Osteoblast (primary cell): Measurements from ENCODE around the gene CEP112. TPM values are rescaled to one million over a fixed set of nuclear protein-coding genes. Genes with fewer than 3 reads are reported as not detected.
A peak's percentile ranks its signal among the peaks of the same experiment; 100 is the strongest.
"Not testable (repeated sequence)": the region's sequence is repeated elsewhere in the genome, so short reads cannot be mapped to it uniquely, and the experiment has no call there.

Experiments used
- DNase-seq: peaks from one replicate; pipeline ENCODE4 v3.0.0; 2011; ENCODE audit warnings: low spot score, mixed read lengths; ENCODE audit not compliant: insufficient read length; ENCODE audit errors: missing footprints
- H2AFZ ChIP-seq: 2 replicates; pipeline ENCODE4 v1.6.0; 2011; ENCODE audit warnings: mild to moderate bottlenecking, low read length
- H3K27ac ChIP-seq: 2 replicates; pipeline ENCODE4 v1.5.1; 2011; ENCODE audit warnings: mild to moderate bottlenecking, low read depth, low read length, moderate library complexity
- H3K27me3 ChIP-seq: 2 replicates; pipeline ENCODE4 v1.6.0; 2012; ENCODE audit warnings: mild to moderate bottlenecking, control low read depth, inconsistent platforms, low read length, moderate library complexity; ENCODE audit not compliant: insufficient read depth
- H3K36me3 ChIP-seq: 2 replicates; pipeline ENCODE4 v1.5.1; 2011; ENCODE audit warnings: mild to moderate bottlenecking, low read length, control low read depth, moderate library complexity; ENCODE audit not compliant: insufficient read depth
- H3K4me1 ChIP-seq: 2 replicates; pipeline ENCODE4 v1.5.1; 2011; ENCODE audit warnings: mild to moderate bottlenecking, low read length, control low read depth, moderate library complexity; ENCODE audit not compliant: insufficient read depth
- H3K4me2 ChIP-seq: 2 replicates; pipeline ENCODE4 v1.6.0; 2011; ENCODE audit warnings: mild to moderate bottlenecking, low read length; ENCODE audit not compliant: insufficient read depth
- H3K4me3 ChIP-seq: fragments of 200-600 bp; sonication (generic); 3 replicates; pipeline ENCODE4 v1.5.1; 2012; ENCODE audit warnings: mild to moderate bottlenecking, low read length, inconsistent platforms; ENCODE audit not compliant: insufficient read depth
- H3K79me2 ChIP-seq: 2 replicates; pipeline ENCODE4 v1.6.0; 2012; ENCODE audit warnings: mild to moderate bottlenecking, low read length, control low read depth, inconsistent platforms; ENCODE audit not compliant: insufficient read depth
- H3K9me3 ChIP-seq: 2 replicates; pipeline ENCODE4 v1.5.1; 2011; ENCODE audit warnings: low read depth, low read length, control low read depth
- H4K20me1 ChIP-seq: 2 replicates; pipeline ENCODE4 v1.6.0; 2012; ENCODE audit warnings: mild to moderate bottlenecking, low read length, control low read depth; ENCODE audit not compliant: insufficient read depth
- CTCF ChIP-seq: IDR thresholded peaks from 2 replicates; pipeline ENCODE4 v1.5.1; 2011; ENCODE audit warnings: mild to moderate bottlenecking, low read depth, low read length, moderate library complexity; ENCODE audit errors: extremely low read depth
- total RNA-seq: library from RNA; depleted of rRNA; stranded (reverse); fragments of >200 nt; gene quantifications from 2 replicates; pipeline ENCODE4 v1.2.3, GENCODE V29; 2012

The CEP112 gene
- total RNA-seq, 1 donor: 8.3 TPM

GRCh38 chr17:65787503-65787902 is 404.4 kb downstream of the CEP112 start:
- DNase-seq: no peak
- H4K20me1 ChIP-seq: no peaks in the 10 kb centered on the region

GRCh38 chr17:65786479-65786878 is 405.5 kb downstream of the CEP112 start:
- H3K9me3 ChIP-seq: no peaks in the 10 kb centered on the region
- no peak overlapping the region for H3K4me3 ChIP-seq
- no peaks in the 10 kb centered on the region for H3K79me2 ChIP-seq
- no peaks in the 10 kb centered on the region for H3K27me3 ChIP-seq
- peaks cover 14% of the 10 kb centered on the region for H3K4me1 ChIP-seq
- H3K36me3 ChIP-seq: no peaks in the 10 kb centered on the region
- TF ChIP-seq CTCF: no peak
- no peaks in the 10 kb centered on the region for H4K20me1 ChIP-seq
- H3K4me2 ChIP-seq: no peak overlapping the region
- no peak overlapping the region for H2AFZ ChIP-seq
- DNase-seq: no peak
- H3K27ac ChIP-seq: no peak overlapping the region

More at GRCh38 chr17:65787503-65787902, 404.4 kb downstream of the CEP112 start:
- H3K27me3 ChIP-seq: no peaks in the 10 kb centered on the region
- H3K4me1 ChIP-seq: peaks cover 14% of the 10 kb centered on the region
- H2AFZ ChIP-seq: no peak overlapping the region
- H3K4me3 ChIP-seq: no peak overlapping the region
- H3K4me2 ChIP-seq: no peak overlapping the region
- H3K36me3 ChIP-seq: no peaks in the 10 kb centered on the region
- H3K27ac ChIP-seq: no peak overlapping the region
- no peaks in the 10 kb centered on the region for H3K9me3 ChIP-seq
- no peak for TF ChIP-seq CTCF
- H3K79me2 ChIP-seq: no peaks in the 10 kb centered on the region

GRCh38 chr17:65785109-65785508 is 406.8 kb downstream of the CEP112 start:
- no peak for TF ChIP-seq CTCF
- H3K27me3 ChIP-seq: no peaks in the 10 kb centered on the region
- peak overlapping the region; percentile 64 for H3K27ac ChIP-seq
- no peak overlapping the region for H2AFZ ChIP-seq
- peaks cover 14% of the 10 kb centered on the region for H3K4me1 ChIP-seq
- H3K79me2 ChIP-seq: no peaks in the 10 kb centered on the region
- peak; percentile 65 for DNase-seq
- H4K20me1 ChIP-seq: no peaks in the 10 kb centered on the region
- H3K9me3 ChIP-seq: no peaks in the 10 kb centered on the region
- no peak overlapping the region for H3K4me3 ChIP-seq
- no peaks in the 10 kb centered on the region for H3K36me3 ChIP-seq
- peak overlapping the region; percentile 56 for H3K4me2 ChIP-seq

GRCh38 chr17:65783845-65784334 is 408.0 kb downstream of the CEP112 start:
- no peak for TF ChIP-seq CTCF
- DNase-seq: no peak
- Histone ChIP-seq H2AFZ (no peak overlapping the region), H3K4me3 (peak overlapping the region; percentile 17), H3K27me3 (no peaks in the 10 kb centered on the region), H3K27ac (peak overlapping the region; percentile 64), H4K20me1 (no peaks in the 10 kb centered on the region), H3K9me3 (no peaks in the 10 kb centered on the region), H3K4me2 (peak overlapping the region; percentile 58), H3K4me1 (peaks cover 14% of the 10 kb centered on the region), H3K36me3 (no peaks in the 10 kb centered on the region), H3K79me2 (no peaks in the 10 kb centered on the region)

GRCh38 chr17:65782104-65782706 is 409.7 kb downstream of the CEP112 start:
- H4K20me1 ChIP-seq, H3K4me3 ChIP-seq, DNase-seq, H3K27ac ChIP-seq, H3K27me3 ChIP-seq, H3K79me2 ChIP-seq, H2AFZ ChIP-seq, H3K9me3 ChIP-seq, H3K4me2 ChIP-seq, H3K36me3 ChIP-seq: not testable (repeated sequence)
- H3K4me1 ChIP-seq: peaks cover 14% of the 10 kb centered on the region
